Measurements from ENCODE around the gene TMEM116. TPM values are rescaled to one million over a fixed set of nuclear protein-coding genes. Genes with fewer than 3 reads are reported as not detected.
"Not testable (repeated sequence)": the region's sequence is repeated elsewhere in the genome, so short reads cannot be mapped to it uniquely, and the experiment has no call there.

TMEM116 gene
- 6.0 TPM for polyA plus RNA-seq (2012; ENCODE audit: low read depth, missing spikeins)

DNA sequence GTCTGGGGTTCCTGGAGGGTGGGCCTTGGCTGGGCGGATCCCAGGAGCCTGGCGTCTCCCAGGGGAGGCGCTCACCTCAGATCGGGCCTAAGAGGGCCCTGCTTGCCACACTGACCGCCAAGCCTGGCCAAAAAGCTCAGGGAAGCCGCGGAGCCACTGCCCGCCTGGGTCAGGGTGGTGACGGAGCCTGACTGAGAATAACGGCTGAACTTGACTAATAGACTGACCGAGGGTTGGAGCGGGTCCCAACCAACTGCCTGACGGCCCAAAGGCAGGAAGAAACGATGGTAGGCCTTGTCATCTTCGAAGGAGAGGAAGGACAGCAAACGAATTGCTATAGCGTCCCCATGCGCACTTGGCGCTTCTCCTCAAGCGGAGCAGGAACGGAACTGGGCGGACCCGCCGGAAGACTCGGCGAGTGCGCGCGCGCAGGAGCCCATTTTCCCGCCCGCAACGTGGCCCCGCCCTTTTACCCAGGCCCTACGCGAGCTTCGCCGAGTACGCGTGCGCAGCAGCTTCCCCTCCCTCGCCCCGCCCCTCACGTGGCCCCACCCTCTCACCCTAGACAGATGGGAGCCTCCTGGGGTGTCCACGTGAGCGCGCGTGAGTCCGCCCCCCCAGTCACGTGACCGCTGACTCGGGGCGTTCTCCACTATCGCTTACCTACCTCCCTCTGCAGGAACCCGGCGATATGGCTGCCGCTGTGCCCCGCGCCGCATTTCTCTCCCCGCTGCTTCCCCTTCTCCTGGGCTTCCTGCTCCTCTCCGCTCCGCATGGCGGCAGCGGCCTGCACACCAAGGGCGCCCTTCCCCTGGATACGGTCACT is at the start of gene TMEM116, which contains the start of gene ERP29:
TSS of gene TMEM116 (minus strand) at position 391 of the 826 bp plus-strand sequence. CDS start 7,895 bp downstream, outside the sequence.
TSS of gene ERP29 (plus strand) at position 652 of the 826 bp plus-strand sequence. CDS start at position 692, 40 bp downstream.
- FAIRE-seq (peak; percentile 97), DNase-seq (ENCODE audit: insufficient read length, low spot score) (peak; percentile 95)

GRCh38 chr12:112061137-112061536 is 48.2 kb upstream of the TMEM116 start:
- FAIRE-seq (no peak), DNase-seq (ENCODE audit: insufficient read length, low spot score) (no peak)
- TF ChIP-seq SPI1 (IDR thresholded peaks at IDR 0.05; ENCODE audit: low read depth, low read length) (no peak), TAF1 (IDR thresholded peaks at IDR 0.05; ENCODE audit: low read depth, low read length) (no peak), POLR2A (IDR thresholded peaks at IDR 0.05; ENCODE audit: low read depth, low read length) (no peak), POU2F2 (IDR thresholded peaks at IDR 0.05; ENCODE audit: low read depth, low read length) (no peak), PAX5 (IDR thresholded peaks at IDR 0.05; ENCODE audit: insufficient read depth, low read length, severe bottlenecking) (no peak), POLR2AphosphoS5 (IDR thresholded peaks at IDR 0.05; ENCODE audit: low read depth, low read length) (no peak)

More for the DNA sequence above, at the start of gene TMEM116, which contains the start of gene ERP29:
- TF ChIP-seq POLR2A (IDR thresholded peaks at IDR 0.05; ENCODE audit: low read depth, low read length) (peak; percentile 98), POLR2AphosphoS5 (IDR thresholded peaks at IDR 0.05; ENCODE audit: low read depth, low read length) (peak; percentile 95), SPI1 (IDR thresholded peaks at IDR 0.05; ENCODE audit: low read depth, low read length) (peak; percentile 63), POU2F2 (IDR thresholded peaks at IDR 0.05; ENCODE audit: low read depth, low read length) (peak; percentile 49; the same call in 1 of the 2 replicates), PAX5 (IDR thresholded peaks at IDR 0.05; ENCODE audit: insufficient read depth, low read length, severe bottlenecking) (no peak), TAF1 (IDR thresholded peaks at IDR 0.05; ENCODE audit: low read depth, low read length) (peak; percentile 54)

GRCh38 chr12:112049351-112049750 is 36.4 kb upstream of the TMEM116 start:
- no peak for DNase-seq (ENCODE audit: insufficient read length, low spot score)
- no peak for FAIRE-seq
- TF ChIP-seq POLR2AphosphoS5 (IDR thresholded peaks at IDR 0.05; ENCODE audit: low read depth, low read length) = no peak
- no peak for TF ChIP-seq PAX5 (IDR thresholded peaks at IDR 0.05; ENCODE audit: insufficient read depth, low read length, severe bottlenecking)
- no peak for TF ChIP-seq POU2F2 (IDR thresholded peaks at IDR 0.05; ENCODE audit: low read depth, low read length)

GRCh38 chr12:112046003-112046402 is 33.0 kb upstream of the TMEM116 start:
- DNase-seq (ENCODE audit: insufficient read length, low spot score) (no peak), FAIRE-seq (peak; percentile 38)
- TF ChIP-seq POLR2AphosphoS5 (IDR thresholded peaks at IDR 0.05; ENCODE audit: low read depth, low read length) (no peak), SPI1 (IDR thresholded peaks at IDR 0.05; ENCODE audit: low read depth, low read length) (no peak), POLR2A (IDR thresholded peaks at IDR 0.05; ENCODE audit: low read depth, low read length) (no peak), PAX5 (IDR thresholded peaks at IDR 0.05; ENCODE audit: insufficient read depth, low read length, severe bottlenecking) (no peak)

GRCh38 chr12:112036614-112037013 is 23.6 kb upstream of the TMEM116 start:
- DNase-seq (ENCODE audit: insufficient read length, low spot score); FAIRE-seq: not testable (repeated sequence)

GRCh38 chr12:112035219-112035785 is 22.3 kb upstream of the TMEM116 start:
- TF ChIP-seq SPI1 (IDR thresholded peaks at IDR 0.05; ENCODE audit: low read depth, low read length) = no peak
- TF ChIP-seq PAX5 (IDR thresholded peaks at IDR 0.05; ENCODE audit: insufficient read depth, low read length, severe bottlenecking) = no peak
- no peak for TF ChIP-seq POLR2AphosphoS5 (IDR thresholded peaks at IDR 0.05; ENCODE audit: low read depth, low read length)
- no peak for TF ChIP-seq TAF1 (IDR thresholded peaks at IDR 0.05; ENCODE audit: low read depth, low read length)
- no peak for TF ChIP-seq POLR2A (IDR thresholded peaks at IDR 0.05; ENCODE audit: low read depth, low read length)
- no peak for TF ChIP-seq POU2F2 (IDR thresholded peaks at IDR 0.05; ENCODE audit: low read depth, low read length)
- DNase-seq (ENCODE audit: insufficient read length, low spot score) (no peak), FAIRE-seq (no peak)

- DNase-seq (ENCODE audit: insufficient read length, low spot score) (no peak), FAIRE-seq (no peak)
- TF ChIP-seq TAF1 (IDR thresholded peaks at IDR 0.05; ENCODE audit: low read depth, low read length) = no peak
- no peak for TF ChIP-seq POLR2A (IDR thresholded peaks at IDR 0.05; ENCODE audit: low read depth, low read length)
- no peak for TF ChIP-seq SPI1 (IDR thresholded peaks at IDR 0.05; ENCODE audit: low read depth, low read length)
- no peak for TF ChIP-seq POLR2AphosphoS5 (IDR thresholded peaks at IDR 0.05; ENCODE audit: low read depth, low read length)
- TF ChIP-seq PAX5 (IDR thresholded peaks at IDR 0.05; ENCODE audit: insufficient read depth, low read length, severe bottlenecking) = no peak
- no peak for TF ChIP-seq POU2F2 (IDR thresholded peaks at IDR 0.05; ENCODE audit: low read depth, low read length)
Observed at GRCh38 chr12:112032292-112032691, 19.3 kb upstream of the TMEM116 start.

- DNase-seq (ENCODE audit: insufficient read length, low spot score) (no peak), FAIRE-seq (no peak)
- TF ChIP-seq POLR2AphosphoS5 (IDR thresholded peaks at IDR 0.05; ENCODE audit: low read depth, low read length) (no peak), POU2F2 (IDR thresholded peaks at IDR 0.05; ENCODE audit: low read depth, low read length) (no peak), SPI1 (IDR thresholded peaks at IDR 0.05; ENCODE audit: low read depth, low read length) (no peak), POLR2A (IDR thresholded peaks at IDR 0.05; ENCODE audit: low read depth, low read length) (no peak), PAX5 (IDR thresholded peaks at IDR 0.05; ENCODE audit: insufficient read depth, low read length, severe bottlenecking) (no peak), TAF1 (IDR thresholded peaks at IDR 0.05; ENCODE audit: low read depth, low read length) (no peak)
Observed at GRCh38 chr12:112031472-112031871, 18.5 kb upstream of the TMEM116 start.

DNA sequence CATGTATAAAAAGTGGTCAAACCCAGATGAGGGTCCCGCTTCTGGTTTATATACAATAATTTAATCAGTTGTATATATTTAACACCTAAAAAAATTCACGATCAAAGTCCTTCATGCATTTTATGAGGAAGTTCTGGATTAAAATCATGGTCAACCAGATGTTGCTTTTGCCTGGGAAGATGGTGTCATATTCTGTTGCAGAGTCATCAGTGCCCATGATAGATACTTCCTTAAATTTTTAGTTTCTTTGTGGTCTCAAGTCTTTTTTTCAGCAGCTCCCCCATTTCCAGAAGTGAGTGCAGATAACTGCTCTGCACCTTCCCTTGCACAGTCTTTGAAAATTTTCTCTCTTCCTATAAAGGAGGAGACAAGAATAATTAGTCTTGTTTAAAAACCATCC is 16.3 kb upstream of the TMEM116 start:
- no peak for DNase-seq (ENCODE audit: insufficient read length, low spot score)
- no peak for TF ChIP-seq POLR2AphosphoS5 (IDR thresholded peaks at IDR 0.05; ENCODE audit: low read depth, low read length)
- no peak for TF ChIP-seq PAX5 (IDR thresholded peaks at IDR 0.05; ENCODE audit: insufficient read depth, low read length, severe bottlenecking)
- TF ChIP-seq TAF1 (IDR thresholded peaks at IDR 0.05; ENCODE audit: low read depth, low read length) = no peak
- no peak for FAIRE-seq
